ENCODE measurements around the gene C11orf24. TPM values are rescaled to one million over a fixed set of nuclear protein-coding genes. Genes with fewer than 3 reads are reported as not detected.

C11orf24 gene
- total RNA-seq, 2 donors from 2014 or later = 37.9 to 63.0 TPM

DNA sequence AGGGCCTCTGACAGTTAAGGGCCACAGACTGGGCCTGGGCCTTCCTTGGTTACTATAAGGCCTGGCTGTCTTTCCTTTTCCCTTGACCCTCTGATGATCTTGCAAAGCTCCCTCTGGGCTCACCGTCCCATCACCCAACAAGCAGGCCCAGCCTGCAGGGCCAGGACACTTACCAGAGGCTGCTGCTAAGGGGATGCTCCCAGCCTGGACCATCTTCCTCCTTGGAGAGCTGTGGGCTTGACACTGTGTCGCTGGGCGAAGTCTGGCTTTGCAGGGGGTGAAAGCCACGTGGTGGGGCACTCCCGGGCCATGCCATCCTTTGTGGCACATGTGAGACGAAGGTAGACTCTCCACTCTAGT is 3.9 kb downstream of the C11orf24 start:
- Histone ChIP-seq H3K27ac (no peak overlapping the region), H3K36me3 (peaks cover 36% of the 10 kb centered on the region), H3K4me3 (no peak overlapping the region), H3K4me1 (ENCODE audit: control insufficient read depth in 1 of 2, low read depth in 2 of 2) (peaks cover 15 to 38% of the 10 kb centered on the region in 2 donors), H3K9me3 (no peaks in the 10 kb centered on the region), H3K27me3 (replicated peaks; ENCODE audit: insufficient read depth) (no peaks in the 10 kb centered on the region)
- DNase-seq (ENCODE audit: low spot score) (no peak), ATAC-seq (ENCODE audit: insufficient number of reproducible peaks, low FRiP score, low read depth) (no peak)
- TF ChIP-seq, protein P1, sequence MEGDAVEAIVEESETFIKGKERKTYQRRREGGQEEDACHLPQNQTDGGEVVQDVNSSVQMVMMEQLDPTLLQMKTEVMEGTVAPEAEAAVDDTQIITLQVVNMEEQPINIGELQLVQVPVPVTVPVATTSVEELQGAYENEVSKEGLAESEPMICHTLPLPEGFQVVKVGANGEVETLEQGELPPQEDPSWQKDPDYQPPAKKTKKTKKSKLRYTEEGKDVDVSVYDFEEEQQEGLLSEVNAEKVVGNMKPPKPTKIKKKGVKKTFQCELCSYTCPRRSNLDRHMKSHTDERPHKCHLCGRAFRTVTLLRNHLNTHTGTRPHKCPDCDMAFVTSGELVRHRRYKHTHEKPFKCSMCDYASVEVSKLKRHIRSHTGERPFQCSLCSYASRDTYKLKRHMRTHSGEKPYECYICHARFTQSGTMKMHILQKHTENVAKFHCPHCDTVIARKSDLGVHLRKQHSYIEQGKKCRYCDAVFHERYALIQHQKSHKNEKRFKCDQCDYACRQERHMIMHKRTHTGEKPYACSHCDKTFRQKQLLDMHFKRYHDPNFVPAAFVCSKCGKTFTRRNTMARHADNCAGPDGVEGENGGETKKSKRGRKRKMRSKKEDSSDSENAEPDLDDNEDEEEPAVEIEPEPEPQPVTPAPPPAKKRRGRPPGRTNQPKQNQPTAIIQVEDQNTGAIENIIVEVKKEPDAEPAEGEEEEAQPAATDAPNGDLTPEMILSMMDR (IDR thresholded peaks at IDR 0.05) = no peak

- no peak overlapping the region for H3K27ac ChIP-seq
- DNase-seq (ENCODE audit: low spot score) = no peak
- peaks cover 12 to 31% of the 10 kb centered on the region in 2 donors for H3K4me1 ChIP-seq (ENCODE audit: control insufficient read depth in 1 of 2, low read depth in 2 of 2)
Observed at GRCh38 chr11:68266936-68267880, 4.6 kb downstream of the C11orf24 start.

GRCh38 chr11:68266121-68266891 is 5.5 kb downstream of the C11orf24 start:
- H3K27ac ChIP-seq = no peak overlapping the region
- ATAC-seq (ENCODE audit: insufficient number of reproducible peaks, low FRiP score, low read depth) (no peak), DNase-seq (ENCODE audit: low spot score) (no peak)
- H3K27me3 ChIP-seq (replicated peaks; ENCODE audit: insufficient read depth) = no peaks in the 10 kb centered on the region
- H3K4me3 ChIP-seq = no peak overlapping the region
- peaks cover 47% of the 10 kb centered on the region for H3K36me3 ChIP-seq
- TF ChIP-seq, protein P1 (IDR thresholded peaks at IDR 0.05) = no peak
- H3K9me3 ChIP-seq = no peaks in the 10 kb centered on the region
- peaks cover 12 to 30% of the 10 kb centered on the region in 2 donors for H3K4me1 ChIP-seq (ENCODE audit: control insufficient read depth in 1 of 2, low read depth in 2 of 2)

More at GRCh38 chr11:68266936-68267880, 4.6 kb downstream of the C11orf24 start:
- no peak for ATAC-seq (ENCODE audit: insufficient number of reproducible peaks, low FRiP score, low read depth)
- H3K36me3 ChIP-seq = peaks cover 38% of the 10 kb centered on the region
- no peak overlapping the region for H3K4me3 ChIP-seq
- no peaks in the 10 kb centered on the region for H3K9me3 ChIP-seq
- no peaks in the 10 kb centered on the region for H3K27me3 ChIP-seq (replicated peaks; ENCODE audit: insufficient read depth)
- TF ChIP-seq, protein P1 (IDR thresholded peaks at IDR 0.05) = no peak

DNA sequence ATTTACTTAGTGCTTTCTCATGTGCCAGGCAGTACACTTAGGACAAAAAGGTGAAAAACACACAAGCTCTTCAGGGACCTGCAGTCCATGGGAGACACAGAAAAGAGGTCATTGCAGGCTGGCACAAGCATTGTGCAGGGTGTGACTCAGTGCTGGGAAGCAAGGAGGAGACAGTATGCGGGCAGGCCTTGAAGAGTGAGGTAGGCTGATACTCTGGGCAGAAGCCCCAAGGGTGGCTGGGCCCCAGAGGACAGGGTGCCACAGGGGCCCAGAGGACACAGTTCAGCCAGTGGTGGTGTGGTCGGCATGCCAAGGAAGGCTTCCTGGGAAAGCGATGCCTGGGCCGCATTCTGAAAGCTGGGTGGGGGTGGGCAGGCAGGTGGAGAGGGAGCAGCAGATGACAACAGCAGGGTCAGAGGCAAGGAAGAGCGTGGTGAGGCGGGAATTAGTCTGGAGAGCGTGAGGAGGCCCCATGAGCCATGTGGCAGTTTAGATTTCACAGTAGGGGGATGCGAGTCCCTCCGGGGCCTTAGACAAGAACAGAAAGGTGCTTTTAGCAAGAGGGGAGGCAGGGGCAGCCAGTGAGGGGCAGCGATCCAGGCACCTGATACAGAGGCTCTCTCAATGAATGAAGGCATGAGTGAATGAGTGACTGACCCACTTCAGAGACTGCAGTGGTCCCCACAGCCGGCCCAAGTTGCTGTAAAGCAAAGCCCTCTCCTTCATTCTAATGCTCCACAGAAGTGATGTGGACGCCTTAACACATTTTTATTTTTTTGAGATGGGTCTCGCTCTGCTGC is 6.8 kb downstream of the C11orf24 start:
- H3K27me3 ChIP-seq (replicated peaks; ENCODE audit: insufficient read depth) = no peaks in the 10 kb centered on the region
- H3K9me3 ChIP-seq = no peaks in the 10 kb centered on the region
- peaks cover 1 to 18% of the 10 kb centered on the region in 2 donors for H3K4me1 ChIP-seq (ENCODE audit: control insufficient read depth in 1 of 2, low read depth in 2 of 2)
- TF ChIP-seq, protein P1 (IDR thresholded peaks at IDR 0.05) = no peak
- ATAC-seq (ENCODE audit: insufficient number of reproducible peaks, low FRiP score, low read depth) (no peak), DNase-seq (ENCODE audit: low spot score) (no peak)
- no peak overlapping the region for H3K27ac ChIP-seq
- H3K4me3 ChIP-seq = no peak overlapping the region
- peaks cover 54% of the 10 kb centered on the region for H3K36me3 ChIP-seq
